Fibroblast of lung (primary cell): ENCODE data around the gene KLHL29. TPM values are rescaled to one million over a fixed set of nuclear protein-coding genes. Genes with fewer than 3 reads are reported as not detected.
A peak's percentile ranks its signal among the peaks of the same experiment; 100 is the strongest.

Source experiments
- DNase-seq, 2 donors: peaks; one replicate each; pipeline versions ENCODE4 v3.0.0 to v3.0.0-alpha.2; 2010; ENCODE audit warnings: low read depth in 2 of 2
- H2AFZ ChIP-seq: 2 replicates; pipeline ENCODE4 v1.5.1; 2012; ENCODE audit warnings: low read length, control low read depth, inconsistent platforms
- H3K27ac ChIP-seq: 2 replicates; pipeline ENCODE4 v1.5.1; 2011; ENCODE audit warnings: low read length, control low read depth; ENCODE audit not compliant: insufficient read depth
- H3K27me3 ChIP-seq: 2 replicates; pipeline ENCODE4 v1.5.1; 2011; ENCODE audit warnings: mild to moderate bottlenecking, low read length; ENCODE audit not compliant: control insufficient read depth, insufficient read depth
- H3K36me3 ChIP-seq: 2 replicates; pipeline ENCODE4 v1.5.1; 2011; ENCODE audit warnings: low read length; ENCODE audit not compliant: control insufficient read depth, insufficient read depth
- H3K4me1 ChIP-seq: 2 replicates; pipeline ENCODE4 v1.5.1; 2011; ENCODE audit warnings: low read length; ENCODE audit not compliant: control insufficient read depth, insufficient read depth; ENCODE audit errors: extremely low read depth
- H3K4me2 ChIP-seq: 2 replicates; pipeline ENCODE4 v1.5.1; 2011; ENCODE audit warnings: low read length, control low read depth; ENCODE audit not compliant: insufficient read depth; ENCODE audit errors: extremely low read depth
- H3K4me3 ChIP-seq, 4 experiments: fragments of 200-600 bp in 1 of 4; sonication (generic) in 1 of 4; replicated peaks in 1 of 4; 2 replicates each; pipeline ENCODE4 v1.5.1; 2011 to 2016; ENCODE audit warnings: low read length in 4 of 4, low read depth in 3 of 4, mild to moderate bottlenecking in 3 of 4, control low read depth in 2 of 4, inconsistent platforms in 1 of 4, mixed read lengths in 1 of 4; ENCODE audit not compliant: insufficient read depth in 1 of 4; ENCODE audit errors: control extremely low read depth in 1 of 4
- H3K79me2 ChIP-seq: 2 replicates; pipeline ENCODE4 v1.5.1; 2012; ENCODE audit warnings: mild to moderate bottlenecking, low read length, inconsistent platforms; ENCODE audit not compliant: control insufficient read depth, insufficient read depth
- H3K9ac ChIP-seq: 2 replicates; pipeline ENCODE4 v1.5.1; 2011; ENCODE audit warnings: mild to moderate bottlenecking, low read length, control low read depth; ENCODE audit not compliant: insufficient read depth
- H3K9me3 ChIP-seq: 2 replicates; pipeline ENCODE4 v1.5.1; 2012; ENCODE audit warnings: low read depth, low read length; ENCODE audit not compliant: control insufficient read depth, insufficient read depth
- H4K20me1 ChIP-seq: 2 replicates; pipeline ENCODE4 v1.5.1; 2011; ENCODE audit warnings: low read length; ENCODE audit not compliant: control insufficient read depth, insufficient read depth; ENCODE audit errors: extremely low read depth
- CTCF ChIP-seq, 2 donors: IDR thresholded peaks in 1 of 2; conservative IDR thresholded peaks in 1 of 2; 1 replicate in 1 of 2; 2 replicates in 1 of 2; pipeline ENCODE4 v1.5.1; 2011 to 2012; ENCODE audit warnings: low read length in 2 of 2, control low read depth in 1 of 2, inconsistent platforms in 1 of 2, low read depth in 1 of 2, mild to moderate bottlenecking in 1 of 2
- EZH2 ChIP-seq: IDR thresholded peaks from 2 replicates; pipeline ENCODE4 v1.5.1; 2012; ENCODE audit warnings: low read length, control low read depth, mild to moderate bottlenecking; ENCODE audit errors: missing control alignments
- polyA plus RNA-seq, 2 donors: library from polyadenylated mRNA; depleted of rRNA in 1 of 2; stranded (reverse) in 1 of 2; unstranded in 1 of 2; fragments of >200 nt; gene quantifications; 2 replicates each; pipeline ENCODE4 v1.2.1, GENCODE V29; 2011 to 2012; ENCODE audit warnings: missing spikeins in 1 of 2
- total RNA-seq: library from RNA; depleted of rRNA; stranded (reverse); fragments of >200 nt; gene quantifications from 2 replicates; pipeline ENCODE4 v1.2.1, GENCODE V29; 2014

Gene KLHL29
- total and polyA plus RNA-seq, 2 donors (not counting 1 experiment from before 2014, with no cell fraction given), result 7.1 to 7.9 TPM

GRCh38 chr2:23657934-23658333 is 273.0 kb downstream of the KLHL29 start:
- Histone ChIP-seq H3K36me3 (no peaks in the 10 kb centered on the region), H3K27ac (no peak overlapping the region), H3K9me3 (no peaks in the 10 kb centered on the region), H3K4me2 (no peak overlapping the region), H3K27me3 (no peaks in the 10 kb centered on the region), H4K20me1 (no peaks in the 10 kb centered on the region), H3K79me2 (no peaks in the 10 kb centered on the region), H3K4me3 (no peak overlapping the region), H2AFZ (no peak overlapping the region), H3K4me1 (no peaks in the 10 kb centered on the region), H3K9ac (peak overlapping the region; percentile 16)
- TF ChIP-seq CTCF (conservative IDR thresholded peaks at IDR 0.05 in 1 of 2, IDR thresholded peaks at IDR 0.05 in 1 of 2; ENCODE audit: low read depth in 1 of 2, low read length in 2 of 2) (no peak), EZH2 (no peak)
- DNase-seq, result no peak

GRCh38 chr2:23658466-23658942 is 273.5 kb downstream of the KLHL29 start:
- no peaks in the 10 kb centered on the region for H3K9me3 ChIP-seq
- H4K20me1 ChIP-seq, result no peaks in the 10 kb centered on the region
- no peaks in the 10 kb centered on the region for H3K79me2 ChIP-seq
- peak in 1 of 2 donors; percentile 31 for DNase-seq
- peak overlapping the region; percentile 16 for H3K9ac ChIP-seq
- no peaks in the 10 kb centered on the region for H3K4me1 ChIP-seq
- no peak overlapping the region for H3K4me3 ChIP-seq
- H3K36me3 ChIP-seq, result no peaks in the 10 kb centered on the region
- no peak overlapping the region for H2AFZ ChIP-seq
- H3K27me3 ChIP-seq, result no peaks in the 10 kb centered on the region
- TF ChIP-seq CTCF (conservative IDR thresholded peaks at IDR 0.05 in 1 of 2, IDR thresholded peaks at IDR 0.05 in 1 of 2; ENCODE audit: low read depth in 1 of 2, low read length in 2 of 2) (no peak), EZH2 (no peak)
- no peak overlapping the region for H3K4me2 ChIP-seq
- H3K27ac ChIP-seq, result no peak overlapping the region

GRCh38 chr2:23659328-23659727 is 274.3 kb downstream of the KLHL29 start:
- Histone ChIP-seq H3K4me1 (no peaks in the 10 kb centered on the region), H3K4me2 (no peak overlapping the region), H3K9me3 (no peaks in the 10 kb centered on the region), H4K20me1 (no peaks in the 10 kb centered on the region), H3K9ac (no peak overlapping the region), H3K27me3 (no peaks in the 10 kb centered on the region), H3K79me2 (no peaks in the 10 kb centered on the region), H3K4me3 (no peak overlapping the region), H2AFZ (no peak overlapping the region), H3K36me3 (no peaks in the 10 kb centered on the region), H3K27ac (no peak overlapping the region)
- no peak for DNase-seq
- TF ChIP-seq EZH2 (no peak), CTCF (conservative IDR thresholded peaks at IDR 0.05 in 1 of 2, IDR thresholded peaks at IDR 0.05 in 1 of 2; ENCODE audit: low read depth in 1 of 2, low read length in 2 of 2) (no peak)
